Tibial artery (tissue), 4 donors: ENCODE measurements around the gene ACTL10.

Experiments
- DNase-seq, 2 donors: peaks; one replicate each; pipeline ENCODE4 v3.0.0-alpha.2; 2019
- H3K27ac ChIP-seq, 2 donors: fragments of 200-600 bp; sonication (generic) in 1 of 2; 1 replicate in 1 of 2; 2 replicates in 1 of 2; pipeline ENCODE4 v1.5.1; 2018 to 2019; ENCODE audit warnings: mild to moderate bottlenecking in 1 of 2
- H3K27me3 ChIP-seq, 2 donors: fragments of 200-600 bp; sonication (generic) in 1 of 2; one replicate each; pipeline versions ENCODE4 v1.5.1 to v1.6.0; 2016 to 2019
- H3K36me3 ChIP-seq, 3 donors: fragments of 200-600 bp; sonication (generic) in 2 of 3; one replicate each; pipeline ENCODE4 v1.5.1; 2016 to 2019; ENCODE audit warnings: mild to moderate bottlenecking in 2 of 3
- H3K4me1 ChIP-seq, 4 donors: fragments of 200-600 bp; sonication (generic) in 2 of 4; 1 replicate in 3 of 4; 2 replicates in 1 of 4; pipeline ENCODE4 v1.5.1; 2016 to 2019
- H3K4me3 ChIP-seq, 2 donors: fragments of 200-600 bp; sonication (generic) in 1 of 2; 1 replicate in 1 of 2; 2 replicates in 1 of 2; pipeline ENCODE4 v1.5.1; 2018 to 2019; ENCODE audit warnings: mild to moderate bottlenecking in 2 of 2
- H3K9me3 ChIP-seq, 3 donors: fragments of 200-600 bp; sonication (generic) in 1 of 3; one replicate each; pipeline ENCODE4 v1.5.1; 2016 to 2019
- intact Hi-C: fragments of 100-400 bp; cut with DNase I; formaldehyde crosslinking; loops from one replicate; pipeline ENCODE4 v1.15.0; 2023; ENCODE audit warnings: low total_unique reads
- TF ChIP-seq, protein P1 (sequence below), 2 experiments: fragments of 200-600 bp in 1 of 2; fragments of 450-650 bp in 1 of 2; IDR thresholded peaks; one replicate each; pipeline ENCODE4 v1.5.1; 2017 to 2019; ENCODE audit warnings: antibody characterized with exemption in 2 of 2, mild to moderate bottlenecking in 1 of 2, moderate library complexity in 1 of 2

Gene ACTL10

DNA sequence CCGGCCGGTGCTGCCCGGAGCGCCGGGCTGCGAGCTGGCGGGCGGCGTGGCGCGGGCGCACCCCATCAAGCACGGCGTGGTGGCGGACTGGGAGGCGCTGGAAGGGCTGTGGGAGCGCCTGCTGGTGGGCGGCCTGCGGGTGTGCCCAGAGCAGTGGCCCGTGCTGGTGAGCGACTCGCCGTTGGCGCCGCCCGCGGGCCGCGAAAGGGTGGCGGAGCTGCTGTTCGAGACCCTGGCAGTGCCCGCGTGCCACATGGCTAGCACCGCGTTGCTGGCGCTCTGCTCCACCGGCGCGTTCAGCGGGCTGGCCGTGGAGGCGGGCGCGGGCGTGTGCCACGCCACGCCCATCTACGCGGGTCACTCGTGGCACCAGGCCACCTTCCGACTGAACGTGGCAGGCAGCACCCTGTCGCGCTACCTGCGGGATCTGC lies 517 bp downstream of the ACTL10 start:
- Histone ChIP-seq H3K4me3 (peak overlapping the region; percentile 60 to 69), H3K4me1 (peaks cover 0 to 76% (median 56%) of the 10 kb centered on the region in 4 donors), H3K27ac (peak overlapping the region; percentile 88 to 90), H3K9me3 (no peaks in the 10 kb centered on the region), H3K36me3 (peaks cover 0 to 22% (median 4%) of the 10 kb centered on the region in 3 donors), H3K27me3 (no peaks in the 10 kb centered on the region)
- DNase-seq, result peak in 1 of 2 donors; percentile 84
- intact Hi-C loops, result loop anchor here (10.0 kb wide), 2 partner anchors 182 to 212 kb away; no protein-coding TSS in a partner anchor
- TF ChIP-seq, protein P1, sequence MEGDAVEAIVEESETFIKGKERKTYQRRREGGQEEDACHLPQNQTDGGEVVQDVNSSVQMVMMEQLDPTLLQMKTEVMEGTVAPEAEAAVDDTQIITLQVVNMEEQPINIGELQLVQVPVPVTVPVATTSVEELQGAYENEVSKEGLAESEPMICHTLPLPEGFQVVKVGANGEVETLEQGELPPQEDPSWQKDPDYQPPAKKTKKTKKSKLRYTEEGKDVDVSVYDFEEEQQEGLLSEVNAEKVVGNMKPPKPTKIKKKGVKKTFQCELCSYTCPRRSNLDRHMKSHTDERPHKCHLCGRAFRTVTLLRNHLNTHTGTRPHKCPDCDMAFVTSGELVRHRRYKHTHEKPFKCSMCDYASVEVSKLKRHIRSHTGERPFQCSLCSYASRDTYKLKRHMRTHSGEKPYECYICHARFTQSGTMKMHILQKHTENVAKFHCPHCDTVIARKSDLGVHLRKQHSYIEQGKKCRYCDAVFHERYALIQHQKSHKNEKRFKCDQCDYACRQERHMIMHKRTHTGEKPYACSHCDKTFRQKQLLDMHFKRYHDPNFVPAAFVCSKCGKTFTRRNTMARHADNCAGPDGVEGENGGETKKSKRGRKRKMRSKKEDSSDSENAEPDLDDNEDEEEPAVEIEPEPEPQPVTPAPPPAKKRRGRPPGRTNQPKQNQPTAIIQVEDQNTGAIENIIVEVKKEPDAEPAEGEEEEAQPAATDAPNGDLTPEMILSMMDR (IDR thresholded peaks at IDR 0.05), result no peak

DNA sequence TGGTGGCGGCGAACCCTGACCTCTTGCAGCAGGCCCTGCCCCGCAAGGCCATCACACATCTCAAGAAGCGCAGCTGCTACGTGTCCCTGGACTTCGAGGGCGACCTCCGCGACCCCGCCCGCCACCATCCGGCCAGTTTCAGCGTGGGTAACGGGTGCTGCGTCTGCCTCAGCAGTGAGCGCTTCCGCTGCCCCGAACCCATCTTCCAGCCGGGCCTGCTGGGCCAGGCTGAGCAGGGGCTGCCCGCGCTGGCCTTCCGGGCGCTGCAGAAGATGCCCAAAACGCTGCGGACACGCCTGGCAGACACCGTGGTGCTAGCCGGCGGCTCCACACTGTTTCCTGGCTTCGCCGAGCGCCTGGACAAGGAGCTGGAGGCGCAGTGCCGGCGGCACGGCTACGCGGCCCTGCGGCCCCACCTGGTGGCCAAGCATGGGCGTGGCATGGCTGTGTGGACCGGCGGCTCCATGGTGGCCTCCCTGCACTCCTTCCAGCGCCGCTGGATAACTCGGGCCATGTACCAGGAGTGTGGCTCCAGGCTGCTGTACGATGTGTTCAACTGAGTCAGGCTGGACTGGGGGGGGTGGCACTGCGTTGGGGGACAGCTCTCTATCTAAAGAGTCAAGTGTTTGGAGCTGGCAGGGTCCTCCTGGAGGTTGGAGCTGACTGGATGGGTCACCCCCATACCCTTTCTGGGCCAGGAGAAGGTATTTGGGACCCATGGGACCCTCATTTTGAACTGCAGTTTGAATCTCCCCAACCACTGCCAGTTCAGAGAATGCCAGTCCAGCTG lies 1.1 kb downstream of the ACTL10 start:
- peak; percentile 72 to 91 for DNase-seq
- no peaks in the 10 kb centered on the region for H3K9me3 ChIP-seq
- peaks cover 0 to 22% (median 4%) of the 10 kb centered on the region in 3 donors for H3K36me3 ChIP-seq
- H3K4me3 ChIP-seq, result peak overlapping the region; percentile 60 to 69
- peak overlapping the region; percentile 88 to 90 for H3K27ac ChIP-seq
- intact Hi-C loops, result loop anchor here (10.0 kb wide), 2 partner anchors 183 to 213 kb away; no protein-coding TSS in a partner anchor
- no peaks in the 10 kb centered on the region for H3K27me3 ChIP-seq
- peaks cover 0 to 81% (median 58%) of the 10 kb centered on the region in 4 donors for H3K4me1 ChIP-seq
- TF ChIP-seq, protein P1 (IDR thresholded peaks at IDR 0.05), result peak; percentile 86 to 87

DNA sequence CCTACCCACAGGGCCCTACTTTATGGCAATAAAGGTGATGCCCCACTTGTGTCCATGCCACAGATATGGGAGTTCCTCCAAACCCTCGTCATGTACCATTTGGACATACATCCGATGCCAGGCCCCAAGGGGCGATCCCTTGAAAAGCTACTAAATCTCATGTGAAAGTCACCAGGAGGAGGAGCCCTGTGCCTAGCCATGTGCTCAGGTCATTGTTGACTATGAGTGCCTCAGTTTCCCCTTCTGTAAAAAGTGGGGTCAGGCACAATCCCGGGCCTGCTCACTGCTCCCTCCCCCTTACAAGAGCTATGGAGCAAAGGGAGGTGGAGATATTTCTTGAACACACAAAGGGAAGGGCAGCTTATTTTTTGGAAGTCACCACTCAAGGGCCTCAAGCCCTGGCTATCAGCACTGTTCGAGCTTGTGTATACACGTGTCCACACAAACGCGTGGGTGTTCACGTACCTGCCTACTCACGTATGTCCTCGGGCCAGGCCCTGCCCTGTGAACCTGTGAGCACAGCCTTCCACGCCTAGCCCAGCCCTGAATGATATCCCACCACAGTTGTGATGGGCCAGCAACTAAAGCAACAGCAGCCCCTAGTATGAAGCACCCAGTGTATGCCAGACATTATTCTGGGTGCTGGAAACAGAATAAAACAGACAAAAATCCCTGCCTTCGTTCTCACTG lies 1.9 kb downstream of the ACTL10 start:
- Histone ChIP-seq H3K4me1 (peaks cover 0 to 86% (median 64%) of the 10 kb centered on the region in 4 donors), H3K36me3 (peaks cover 0 to 22% (median 4%) of the 10 kb centered on the region in 3 donors), H3K27ac (peak overlapping the region; percentile 88 to 98), H3K9me3 (no peaks in the 10 kb centered on the region), H3K4me3 (no peak overlapping the region), H3K27me3 (no peaks in the 10 kb centered on the region)
- intact Hi-C loops, result loop anchor here (10.0 kb wide), 2 partner anchors 184 to 214 kb away; no protein-coding TSS in a partner anchor
- no peak for DNase-seq
- TF ChIP-seq, protein P1 (IDR thresholded peaks at IDR 0.05), result no peak

DNA sequence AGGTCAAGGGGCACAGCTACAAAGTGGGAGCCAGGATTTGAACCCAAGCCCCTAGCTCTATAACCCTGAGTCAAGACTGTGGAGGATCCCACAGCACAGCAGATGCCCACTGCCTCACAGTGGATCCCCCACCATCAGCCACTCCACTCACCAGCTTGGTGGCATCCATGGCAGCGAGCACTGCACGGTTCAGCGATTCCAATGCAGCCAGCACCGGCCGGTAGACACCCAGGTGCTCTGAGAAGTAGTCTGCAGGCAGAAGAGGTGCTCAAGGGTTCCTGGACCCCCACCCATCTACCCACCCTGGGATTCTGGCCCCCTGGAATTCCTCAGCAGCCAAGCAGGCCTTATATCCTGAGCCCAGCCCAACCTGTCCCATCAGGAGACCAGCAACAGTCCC lies 2.5 kb downstream of the ACTL10 start:
- H3K4me3 ChIP-seq, result no peak overlapping the region
- peaks cover 0 to 84% (median 62%) of the 10 kb centered on the region in 4 donors for H3K4me1 ChIP-seq
- peak overlapping the region; percentile 98 for H3K27ac ChIP-seq
- peaks cover 0 to 22% (median 4%) of the 10 kb centered on the region in 3 donors for H3K36me3 ChIP-seq
- TF ChIP-seq, protein P1 (IDR thresholded peaks at IDR 0.05), result no peak
- no peaks in the 10 kb centered on the region for H3K9me3 ChIP-seq
- intact Hi-C loops, result loop anchor here (10.0 kb wide), 2 partner anchors 184 to 214 kb away; no protein-coding TSS in a partner anchor
- no peaks in the 10 kb centered on the region for H3K27me3 ChIP-seq
- no peak for DNase-seq

DNA sequence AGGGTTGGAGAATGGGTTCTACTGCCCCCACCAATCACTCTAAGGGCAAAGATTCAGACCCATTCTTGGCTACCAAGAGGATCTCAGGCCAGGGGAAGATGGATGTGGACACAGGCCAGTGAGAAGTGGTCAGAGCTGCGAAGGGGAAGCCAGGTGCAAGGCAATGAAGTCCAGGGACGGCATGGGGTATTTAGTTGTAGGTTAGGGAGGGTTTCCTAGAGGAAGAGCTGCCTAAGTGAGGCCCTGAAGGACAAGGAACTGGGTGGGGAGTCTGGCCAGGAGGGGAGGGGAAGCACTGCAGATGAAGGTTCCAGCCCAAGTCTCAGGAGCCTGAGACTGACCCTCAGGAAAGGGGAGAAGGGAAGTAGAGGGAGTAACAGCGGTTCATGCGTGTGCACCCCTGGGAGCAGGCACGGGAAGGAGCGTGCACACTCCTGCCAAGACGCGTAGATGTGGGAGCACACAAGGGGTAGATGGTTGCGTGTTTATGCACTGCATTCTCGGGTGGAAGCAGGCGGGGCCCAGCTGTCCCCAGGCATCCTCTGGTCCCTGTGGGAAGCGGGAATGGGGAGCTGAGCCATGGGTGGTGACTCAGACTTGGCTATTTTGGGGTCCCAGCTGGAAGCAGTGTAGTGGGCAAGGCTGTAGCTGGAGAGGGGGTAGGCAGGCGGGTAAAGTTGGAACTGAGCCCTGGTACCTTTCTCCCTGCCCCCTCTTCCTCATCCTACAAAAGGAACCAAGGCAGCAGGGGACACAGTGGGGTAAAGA lies 3.3 kb downstream of the ACTL10 start:
- Histone ChIP-seq H3K4me1 (peaks cover 0 to 81% (median 63%) of the 10 kb centered on the region in 4 donors), H3K4me3 (no peak overlapping the region), H3K9me3 (no peaks in the 10 kb centered on the region), H3K27me3 (no peaks in the 10 kb centered on the region), H3K27ac (peak overlapping the region; percentile 98), H3K36me3 (peaks cover 0 to 22% (median 4%) of the 10 kb centered on the region in 3 donors)
- intact Hi-C loops, result loop anchor here (10.0 kb wide), 2 partner anchors 185 to 215 kb away; no protein-coding TSS in a partner anchor
- TF ChIP-seq, protein P1 (IDR thresholded peaks at IDR 0.05), result no peak
- peak in 1 of 2 donors; percentile 82 for DNase-seq
